ENCODE data around the gene RIMS1.

The RIMS1 gene

GRCh38 chr6:72416744-72417465, 530.6 kb downstream of the RIMS1 start:
- no peak for DNase-seq (ENCODE audit: low spot score)

DNA sequence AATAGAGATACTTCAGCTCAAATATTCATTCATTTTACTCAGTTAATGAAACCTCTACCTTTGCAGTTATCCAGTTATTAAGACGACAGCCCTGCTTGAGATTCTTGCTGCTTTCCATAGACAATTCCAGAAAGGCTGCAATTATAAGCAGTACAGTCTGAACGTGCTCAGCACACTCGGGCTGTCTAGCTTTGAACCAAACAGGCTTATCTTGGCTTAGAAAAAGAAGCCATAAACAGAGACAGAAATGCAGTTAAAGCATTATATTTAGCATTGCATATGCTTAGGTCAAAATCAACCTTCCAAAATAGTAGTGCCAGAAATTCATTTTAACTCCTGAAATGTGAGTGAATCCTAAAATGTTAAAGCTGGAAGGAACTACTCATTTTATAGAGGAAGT, 531.4 kb downstream of the RIMS1 start:
- DNase-seq (ENCODE audit: low spot score) = no peak

GRCh38 chr6:72418495-72418894, 532.1 kb downstream of the RIMS1 start:
- no peak for DNase-seq (ENCODE audit: low spot score)

DNA sequence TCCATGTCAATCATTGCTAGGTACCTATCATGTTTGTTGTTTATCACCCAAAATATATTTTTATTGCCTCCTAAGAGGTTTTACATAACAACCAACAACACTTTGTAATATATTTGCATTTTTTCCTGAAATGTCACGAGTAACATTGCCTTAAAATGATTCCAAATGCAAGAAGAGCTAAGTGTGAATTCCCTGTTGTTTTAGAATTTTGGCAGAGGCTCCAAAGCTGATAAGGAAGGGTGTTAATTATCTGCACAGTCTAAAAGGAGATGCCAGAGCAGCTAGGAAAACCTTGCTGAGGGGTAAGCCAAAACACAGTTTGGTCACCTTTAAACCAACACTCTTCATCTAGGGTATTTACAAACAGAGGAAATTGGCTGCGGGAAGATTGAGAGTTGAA, 533.6 kb downstream of the RIMS1 start:
- no peak for DNase-seq (ENCODE audit: low spot score)

DNA sequence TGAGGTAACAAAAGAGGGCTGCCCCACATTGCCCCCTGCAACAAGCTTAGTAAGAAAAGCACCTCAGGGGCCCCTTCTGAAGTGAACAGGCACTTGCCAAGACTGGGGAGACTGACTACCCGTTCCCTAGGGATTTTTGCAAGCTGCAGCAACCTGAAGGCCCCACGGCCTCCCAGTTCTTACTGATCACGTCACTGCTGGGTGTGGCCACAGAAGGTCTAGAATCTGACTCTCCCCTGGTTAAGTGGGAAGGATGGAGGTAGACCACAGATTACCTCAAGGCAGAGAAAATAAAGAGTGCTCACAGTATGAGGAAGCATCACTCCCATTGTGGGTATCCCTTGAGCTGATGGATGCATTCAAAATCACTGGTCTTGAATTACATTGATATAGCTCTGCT, 534.1 kb downstream of the RIMS1 start:
- no peak for DNase-seq (ENCODE audit: low spot score)

GRCh38 chr6:72421387-72421786, 535.0 kb downstream of the RIMS1 start:
- no peak for DNase-seq (ENCODE audit: low spot score)

DNA sequence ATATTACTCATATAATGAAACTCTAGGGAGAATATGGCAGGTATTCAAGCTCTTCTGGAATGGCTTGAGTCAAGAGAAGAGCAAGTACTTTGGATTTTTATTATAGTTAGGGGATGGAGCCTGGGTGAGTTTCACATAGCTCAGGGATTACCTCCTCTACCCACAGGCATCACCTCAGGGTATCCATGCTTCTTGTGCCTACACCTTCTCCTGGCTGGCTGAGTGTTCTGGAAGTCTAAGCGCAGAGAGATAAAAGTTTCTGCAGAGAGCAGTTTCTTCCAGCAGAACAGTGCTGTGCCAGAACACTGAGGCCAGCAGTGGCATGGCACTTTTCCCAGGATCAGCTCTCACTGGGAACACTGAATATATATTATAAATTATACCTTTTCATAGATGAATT, 535.8 kb downstream of the RIMS1 start:
- no peak for DNase-seq (ENCODE audit: low spot score)

GRCh38 chr6:72424476-72424875, 538.1 kb downstream of the RIMS1 start:
- peak; percentile 37 for DNase-seq (ENCODE audit: low spot score)

GRCh38 chr6:72425003-72425681, 538.8 kb downstream of the RIMS1 start:
- DNase-seq (ENCODE audit: low spot score) = no peak

GRCh38 chr6:72440611-72441010, 554.3 kb downstream of the RIMS1 start:
- DNase-seq (ENCODE audit: low spot score) = no peak

GRCh38 chr6:72446430-72446829, 560.1 kb downstream of the RIMS1 start:
- no peak for DNase-seq (ENCODE audit: low spot score)

Data from COLO829 (cell line).